HG02981 (cell line): ENCODE results near the gene MYO5C.
A peak's percentile ranks its signal among the peaks of the same experiment; 100 is the strongest.

ENCODE experiments used
- ATAC-seq: cut with Tn5 transposase; IDR thresholded peaks from one replicate; pipeline ENCODE4 v1.9.1; 2021; ENCODE audit warnings: mild to moderate bottlenecking, moderate library complexity; ENCODE audit not compliant: unreplicated experiment

The MYO5C gene

DNA sequence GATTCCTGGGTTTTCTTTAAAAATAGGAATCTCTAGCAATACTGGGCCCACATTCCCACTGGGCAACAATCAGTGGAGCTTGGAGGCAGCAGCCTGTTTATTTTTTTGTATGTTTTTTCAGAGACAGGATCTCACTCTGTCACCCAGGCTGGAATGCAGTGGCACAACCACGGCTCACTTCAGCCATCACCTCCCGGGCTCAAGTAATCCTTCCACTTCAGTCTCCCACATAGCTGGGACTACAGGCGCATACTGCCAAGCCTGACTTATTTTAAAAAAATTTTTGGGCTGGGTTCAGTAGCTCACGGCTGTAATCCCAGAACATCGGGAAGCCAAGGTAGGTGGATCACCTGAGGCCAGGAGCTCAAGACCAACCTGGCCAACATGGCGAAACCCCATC is 75.4 kb downstream of the MYO5C start:
- ATAC-seq: no peak

DNA sequence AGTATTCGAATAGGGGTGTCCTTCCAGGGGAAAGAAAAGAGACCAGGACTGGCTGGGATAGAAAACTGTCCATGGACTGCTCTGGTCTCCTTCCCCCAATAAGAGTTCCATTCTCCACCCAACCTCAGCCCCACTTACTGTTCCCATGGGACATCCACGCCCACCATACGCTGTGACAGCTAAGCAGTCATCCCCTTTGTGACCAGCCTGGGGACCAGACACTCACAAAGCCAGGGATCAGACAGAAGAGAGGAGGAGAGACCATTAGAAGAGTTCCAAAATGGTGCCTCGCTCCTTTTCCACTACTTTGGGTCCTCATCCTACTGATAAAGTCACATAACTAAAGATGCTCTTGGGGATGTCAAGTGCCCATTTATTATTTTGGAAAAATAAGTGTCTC is 76.8 kb downstream of the MYO5C start:
- no peak for ATAC-seq

DNA sequence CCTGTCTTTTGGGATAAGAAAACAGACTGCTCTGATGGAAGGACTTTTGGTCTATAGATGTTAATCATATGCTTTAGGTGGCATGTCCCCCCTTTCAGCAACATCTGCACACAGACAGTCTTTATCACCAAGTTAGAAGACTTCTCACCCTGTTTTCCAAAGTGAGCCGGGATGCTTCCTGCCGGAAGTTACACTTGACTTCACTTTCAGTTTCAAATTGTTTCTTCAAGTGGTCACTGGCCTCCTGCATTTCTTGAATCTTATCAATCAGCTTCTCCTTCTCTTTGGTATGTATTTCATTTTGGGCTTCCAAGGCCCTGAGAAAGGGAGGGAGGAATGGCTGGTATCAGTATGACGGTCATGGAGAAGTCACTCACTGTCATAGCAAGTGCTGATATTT is 77.2 kb downstream of the MYO5C start:
- no peak for ATAC-seq

DNA sequence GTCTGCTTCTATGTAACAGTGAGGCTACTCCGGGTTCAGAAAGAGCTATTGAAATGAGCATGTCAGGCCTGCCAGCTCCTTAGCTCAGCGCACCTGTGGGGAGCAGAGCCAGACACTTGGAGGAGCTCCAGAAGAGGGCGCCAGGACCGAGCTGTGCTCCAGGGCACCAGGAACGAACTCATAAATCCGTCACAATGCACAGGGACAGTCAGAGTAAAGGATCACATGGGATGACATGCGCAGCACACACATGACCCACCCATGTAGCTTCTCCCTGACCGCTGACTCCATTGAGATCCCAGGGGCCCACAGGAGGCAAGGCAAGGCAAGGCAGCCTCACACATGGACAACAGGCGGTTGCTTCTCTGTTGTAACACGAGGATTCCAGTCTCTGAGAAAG is 78.4 kb downstream of the MYO5C start:
- ATAC-seq: no peak

DNA sequence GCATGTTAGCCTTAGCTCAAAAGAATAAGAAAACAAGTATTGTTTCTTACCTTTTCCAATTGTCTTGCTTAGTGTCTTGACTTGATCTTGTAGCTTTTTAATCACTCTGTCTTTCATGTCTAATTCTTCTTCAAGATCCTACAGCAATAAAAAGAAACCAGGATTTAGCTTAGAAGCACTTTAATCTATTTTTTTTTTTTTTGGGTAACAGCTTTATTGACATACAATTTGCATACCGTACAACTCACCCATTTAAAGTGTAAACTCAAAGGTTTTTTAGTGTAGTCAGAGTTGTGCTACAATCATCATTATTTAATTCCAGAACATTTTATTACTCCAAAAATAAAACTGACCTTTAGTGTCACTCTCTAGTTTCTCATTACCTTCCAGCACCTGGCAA is 81.1 kb downstream of the MYO5C start:
- no peak for ATAC-seq

GRCh38 chr15:52213206-52213605 is 82.4 kb downstream of the MYO5C start:
- ATAC-seq: no peak

DNA sequence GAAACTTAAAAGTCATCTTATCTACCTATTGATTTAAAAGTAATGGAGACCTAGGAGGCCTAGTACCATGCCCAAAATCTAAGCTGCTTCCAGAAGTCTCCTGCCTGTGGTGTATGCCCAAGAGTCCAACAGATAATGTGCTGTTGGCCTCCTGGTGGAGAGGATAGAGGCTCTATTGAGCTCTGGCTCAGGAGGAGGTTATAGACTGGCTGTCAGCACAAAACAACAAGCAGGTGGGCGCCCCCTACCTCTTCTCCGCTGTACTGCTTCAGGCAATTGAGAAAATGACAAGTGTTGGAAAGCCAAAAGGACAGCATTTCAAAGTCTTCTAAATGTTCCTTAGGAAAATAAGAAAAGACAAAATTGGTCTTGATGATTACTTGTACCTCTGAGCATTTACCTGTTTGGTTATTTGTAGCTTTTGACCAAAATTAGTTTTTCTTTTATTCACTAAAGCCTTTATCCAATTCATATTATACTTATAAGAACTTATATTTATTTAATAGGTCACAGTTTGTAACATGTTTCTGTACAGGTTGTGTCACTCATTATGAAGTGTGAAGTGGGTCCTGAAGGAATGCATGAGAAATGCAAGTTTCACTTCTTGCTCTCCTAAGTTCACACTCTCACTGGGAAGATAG is 87.2 kb downstream of the MYO5C start:
- peak; percentile 88 for ATAC-seq

DNA sequence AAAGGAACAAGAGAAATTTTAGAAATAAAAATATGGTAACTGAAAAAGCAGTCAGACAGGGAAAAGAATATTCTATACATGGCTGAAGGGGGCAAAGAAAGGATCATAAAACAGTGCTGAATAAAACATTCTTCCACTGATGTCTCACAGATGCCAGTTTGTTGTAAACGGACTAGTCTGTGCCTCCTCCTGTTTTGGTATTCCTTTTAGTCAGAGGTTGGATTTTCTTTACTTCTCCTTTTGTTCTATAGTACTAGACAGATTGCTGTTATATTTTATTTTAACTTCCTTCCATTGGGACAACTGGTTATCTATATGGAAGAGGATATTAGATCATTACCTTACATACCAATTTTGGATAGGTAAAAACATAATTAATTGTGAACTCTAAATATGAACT is 88.4 kb downstream of the MYO5C start:
- no peak for ATAC-seq

DNA sequence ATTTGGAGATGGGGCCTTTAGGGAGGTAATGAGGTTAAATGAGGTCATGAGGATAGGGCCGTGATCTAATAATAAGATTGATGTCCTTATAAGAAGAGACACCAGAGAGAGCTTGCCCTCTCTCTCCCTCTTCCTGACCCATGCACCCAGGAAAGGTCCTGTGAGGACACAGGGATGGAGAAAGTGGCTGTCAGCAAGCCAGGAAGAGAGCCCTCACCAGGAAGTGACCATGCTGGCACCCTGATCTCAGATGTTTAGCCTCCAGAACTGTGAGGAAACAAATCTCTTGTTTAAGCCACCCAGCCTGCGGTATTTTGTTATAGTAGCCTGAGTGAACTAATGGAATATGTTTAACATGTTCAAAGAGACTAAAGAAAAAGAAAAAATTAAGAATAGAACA is 89.2 kb downstream of the MYO5C start:
- no peak for ATAC-seq

GRCh38 chr15:52204657-52205056 is 90.9 kb downstream of the MYO5C start:
- ATAC-seq: no peak

DNA sequence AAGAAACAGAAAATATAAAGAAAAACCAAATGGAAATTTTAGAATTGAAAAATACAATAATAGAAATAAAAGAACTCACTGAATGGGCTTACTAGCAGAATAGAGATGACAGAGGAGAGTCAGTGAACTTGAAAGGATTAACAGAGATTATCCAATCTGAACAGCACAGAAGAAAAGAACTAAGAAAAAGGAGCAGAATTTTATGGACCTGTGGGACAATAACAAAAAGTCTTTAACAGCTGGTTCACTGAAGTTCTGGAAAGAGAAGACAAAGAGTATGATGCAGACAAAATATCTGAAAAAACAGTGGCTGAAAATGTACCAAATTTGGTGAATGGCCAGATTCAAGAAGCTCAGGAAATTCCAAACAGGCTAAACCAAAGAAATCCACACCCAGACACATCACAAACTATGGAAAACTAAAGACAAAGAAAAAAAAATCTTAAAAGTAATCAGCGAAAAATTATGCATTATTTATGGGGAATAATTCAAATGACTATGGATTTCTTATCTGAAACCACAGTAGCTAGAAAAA is 94.7 kb downstream of the MYO5C start:
- no peak for ATAC-seq

GRCh38 chr15:52199271-52199670 is 96.3 kb downstream of the MYO5C start:
- no peak for ATAC-seq

DNA sequence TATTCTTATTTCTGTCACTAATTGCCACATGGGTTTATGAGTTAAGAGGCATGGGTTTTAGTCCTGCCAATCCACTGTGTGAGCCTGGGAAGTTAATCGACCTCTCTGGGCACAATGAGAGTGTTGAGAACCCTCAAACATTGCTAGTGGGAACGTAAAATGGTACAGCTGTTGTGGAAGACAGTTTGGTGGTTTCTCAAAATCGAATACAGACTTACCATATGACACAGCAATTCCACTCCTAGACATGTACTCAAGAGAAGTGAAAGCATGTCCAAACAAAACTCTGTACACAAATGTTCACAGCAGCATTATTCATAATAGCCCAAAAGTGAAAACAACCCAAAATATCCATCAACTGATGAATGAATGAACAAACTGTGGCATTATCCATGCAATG is 98.7 kb downstream of the MYO5C start:
- no peak for ATAC-seq

DNA sequence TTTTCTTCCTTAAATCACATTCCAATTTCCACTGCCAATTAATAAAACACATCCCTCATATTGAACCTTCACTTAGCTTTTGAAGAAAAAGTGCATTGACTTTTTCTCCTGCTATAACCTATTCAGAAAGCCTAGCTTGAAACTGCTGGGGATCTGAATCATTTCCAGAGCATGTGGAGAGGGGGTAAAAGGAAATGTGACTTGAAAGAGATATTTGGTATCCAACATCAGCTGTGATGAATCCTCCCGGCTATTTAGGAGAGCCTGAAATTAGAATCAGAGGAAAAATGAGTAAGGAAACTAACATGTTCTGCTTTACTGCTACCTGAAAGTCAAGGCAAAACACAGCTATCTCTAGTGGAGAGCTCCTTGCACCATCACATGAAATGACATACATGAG is 101.8 kb downstream of the MYO5C start:
- no peak for ATAC-seq

DNA sequence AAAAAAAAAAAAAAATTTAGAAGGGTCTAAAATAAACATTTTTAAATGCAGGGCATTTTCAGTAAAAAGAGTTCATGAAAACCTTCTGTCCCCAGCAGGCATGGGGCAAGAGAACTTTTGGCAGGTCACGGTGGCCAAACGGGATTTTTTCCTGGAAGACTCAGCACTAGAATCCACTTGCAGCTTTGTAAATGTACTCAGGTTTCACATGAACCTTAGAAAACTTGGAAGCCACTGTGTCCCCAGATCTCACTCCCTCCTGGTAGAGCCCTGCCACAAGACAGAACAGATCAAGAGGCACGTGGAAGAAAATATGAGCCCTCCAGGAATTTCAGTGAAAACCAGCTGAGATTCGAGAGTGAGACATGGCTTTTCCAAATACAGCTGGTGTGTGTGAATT is 102.3 kb downstream of the MYO5C start:
- ATAC-seq: no peak

- ATAC-seq: no peak
Measured at GRCh38 chr15:52191207-52191606, 104.4 kb downstream of the MYO5C start, which contains the start of gene GNB5. TSS of gene GNB5 (minus strand) at chr15:52191392. CDS start at chr15:52184676, 6,716 bp downstream.

DNA sequence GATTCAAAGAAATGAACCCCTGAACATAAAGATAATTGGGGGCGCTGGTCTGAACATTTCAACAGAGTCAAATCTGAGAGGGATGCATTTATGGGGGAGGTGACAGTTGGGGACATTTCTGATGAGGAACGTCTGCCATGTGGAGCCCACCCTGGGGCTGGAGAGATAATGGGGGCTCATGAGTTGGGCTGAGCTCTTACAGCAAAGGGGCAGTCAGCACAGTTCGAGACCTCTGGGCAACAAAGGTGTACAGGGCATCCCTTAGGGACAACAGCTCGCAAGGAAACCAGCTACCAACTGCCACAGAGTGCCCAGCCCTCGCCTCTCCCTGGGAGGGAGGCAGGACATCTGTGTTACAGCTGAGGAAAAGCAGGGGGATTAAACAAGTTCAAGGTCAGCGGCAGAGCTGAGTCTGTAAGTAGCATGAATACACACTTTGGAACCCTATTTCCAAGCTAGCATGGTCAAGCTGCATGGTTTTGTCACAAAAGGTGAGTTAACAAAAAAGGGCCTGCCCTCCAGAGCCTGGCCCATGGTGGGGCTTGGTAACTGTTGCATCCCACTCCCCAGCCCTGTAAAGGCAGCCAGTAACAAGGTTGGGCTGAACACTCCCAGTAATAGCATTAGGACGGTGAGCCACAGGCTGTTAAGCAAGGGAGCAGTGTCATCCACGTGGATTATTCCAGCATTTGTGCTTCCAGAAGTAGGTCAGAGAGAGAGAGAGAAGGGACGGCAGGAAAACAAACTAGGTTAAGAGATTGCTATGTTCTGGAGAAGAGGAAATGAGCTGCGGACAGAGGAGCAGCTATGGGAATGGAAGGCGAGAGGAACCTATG is 108.7 kb downstream of the MYO5C start:
- ATAC-seq: no peak

DNA sequence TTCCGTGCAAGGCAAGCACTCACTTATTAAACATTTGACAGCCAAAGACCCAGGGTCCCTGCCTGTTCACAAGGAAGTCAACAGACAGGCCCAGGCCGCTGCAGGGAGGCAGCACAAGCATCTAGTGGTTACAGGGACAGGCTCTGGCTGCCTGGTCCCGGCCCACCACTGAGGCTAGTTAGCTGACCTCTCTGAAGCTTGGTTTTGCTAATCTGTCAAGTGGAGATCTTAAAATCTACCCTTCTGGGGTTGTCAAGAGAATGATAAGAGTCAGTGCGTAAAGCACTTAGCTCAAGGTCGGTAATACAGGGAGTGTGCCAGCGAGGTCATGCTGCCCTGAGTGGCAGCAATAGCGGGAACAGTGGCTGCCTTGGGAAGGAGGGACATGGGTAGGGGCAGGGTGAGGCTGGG is 110.4 kb downstream of the MYO5C start:
- ATAC-seq: no peak

- ATAC-seq: no peak
Measured at GRCh38 chr15:52184721-52185120, 110.9 kb downstream of the MYO5C start.

GRCh38 chr15:52183562-52184173 is 111.9 kb downstream of the MYO5C start:
- no peak for ATAC-seq

DNA sequence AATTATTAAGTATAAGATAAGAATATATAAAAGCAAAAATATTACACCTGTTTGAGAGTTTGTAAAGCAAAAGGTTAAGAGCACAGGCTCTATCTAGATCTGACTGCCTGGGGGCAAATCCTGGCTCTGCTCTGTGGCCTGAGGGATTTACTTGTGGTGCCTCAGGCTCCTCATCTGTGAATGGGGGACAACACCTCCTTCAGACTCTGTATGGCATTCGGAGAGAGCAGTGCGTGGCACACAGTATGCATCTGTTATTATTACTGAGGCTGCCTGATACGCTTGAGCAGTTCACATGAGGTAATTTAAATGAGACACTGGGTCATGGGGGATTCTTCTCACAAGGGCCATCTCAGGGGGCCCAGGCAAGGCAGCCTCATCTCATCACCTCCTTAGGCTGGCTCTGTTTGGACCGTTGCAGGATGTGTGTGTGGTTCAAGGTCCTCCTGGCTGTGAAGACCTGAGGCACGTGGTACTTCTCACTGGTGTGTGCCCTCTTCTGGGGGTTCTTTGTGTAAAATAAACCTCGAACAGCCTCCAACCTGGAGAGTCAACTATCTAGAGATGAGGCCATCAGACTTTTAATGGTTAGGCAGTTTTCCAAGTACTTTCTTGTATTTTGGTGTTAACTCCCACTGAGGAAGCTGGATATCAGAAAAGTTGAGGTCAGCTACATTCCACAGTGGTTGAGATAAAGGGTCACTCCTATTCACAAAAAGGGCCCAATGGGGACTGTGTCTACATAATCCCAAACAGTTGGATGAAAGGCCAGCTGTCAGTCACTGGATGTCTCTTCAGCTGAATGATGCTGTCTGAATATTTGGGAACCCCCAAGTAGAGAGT is 113.4 kb downstream of the MYO5C start:
- ATAC-seq: no peak
